A549 (cell line): ENCODE measurements around the gene LRRC2. TPM values are rescaled to one million over a fixed set of nuclear protein-coding genes. Genes with fewer than 3 reads are reported as not detected.

ENCODE experiments used
- ATAC-seq, 2 experiments: fragments of 200-7000 bp in 1 of 2; fragments of >200 bp in 1 of 2; cut with Nextera tagmentation in 1 of 2; cut with Tn5 transposase in 1 of 2; 3 replicates each; pipeline versions ENCODE4 v1.8.0 to v1.9.1; 2018 to 2020; ENCODE audit warnings: mild to moderate bottlenecking in 1 of 2, moderate library complexity in 1 of 2
- CTCF ChIA-PET: fragments of 300-600 bp; sonication (Branson Sonifier 250); formaldehyde crosslinking; extraction: SDS; loops from one replicate; lab custom pipeline; 2021; ENCODE audit warnings: antibody characterized with exemption, inconsistent platforms; lab: Yijun Ruan, JAX
- POLR2A ChIA-PET: fragments of 350-600 bp; formaldehyde crosslinking; extraction: SDS; loops from one replicate; lab custom pipeline; 2021; ENCODE audit warnings: antibody characterized with exemption, inconsistent platforms; lab: Yijun Ruan, JAX
- DNase-seq, 2 experiments: peaks; one replicate each; pipeline versions ENCODE4 v3.0.0 to v3.0.0-alpha.2; 2011 to 2016; ENCODE audit warnings: low read depth in 1 of 2, low spot score in 1 of 2
- FAIRE-seq: peaks from 2 replicates; lab custom pipeline; 2011; peaks lifted over from hg19 to GRCh38; lab: Jason Lieb, UNC
- H3K27ac ChIP-seq, 2 experiments: fragments of >200 bp; sonication (Bioruptor Twin); formaldehyde crosslinking; 3 replicates each; pipeline ENCODE4 v1.5.1; 2016 to 2017
- H3K4me1 ChIP-seq: fragments of >200 bp; sonication (Bioruptor Twin); formaldehyde crosslinking; 3 replicates; pipeline ENCODE4 v1.6.1; 2016
- H3K4me2 ChIP-seq: fragments of >200 bp; sonication (Bioruptor Twin); formaldehyde crosslinking; 3 replicates; pipeline ENCODE4 v1.6.1; 2016
- H3K4me3 ChIP-seq: fragments of >200 bp; sonication (Bioruptor Twin); formaldehyde crosslinking; 3 replicates; pipeline ENCODE4 v1.5.1; 2016
- H3K9me3 ChIP-seq: fragments of >200 bp; sonication (Bioruptor Twin); formaldehyde crosslinking; 3 replicates; pipeline ENCODE4 v1.6.1; 2016
- ATOH8 ChIP-seq: fragments of 250-450 bp; sonication (Bioruptor Pico); IDR thresholded peaks from 2 replicates; pipeline ENCODE4 v1.5.0; 2020; ENCODE audit warnings: low read depth, mild to moderate bottlenecking, moderate library complexity
- CBX2 ChIP-seq: fragments of 200-600 bp; sonication (generic); IDR thresholded peaks from 2 replicates; pipeline ENCODE4 v1.6.1; 2016; ENCODE audit warnings: low read depth, mild to moderate bottlenecking, borderline replicate concordance
- ELK1 ChIP-seq: fragments of 150-350 bp; IDR thresholded peaks from 2 replicates; pipeline ENCODE4 v1.6.1; 2014; ENCODE audit warnings: low read depth, mild to moderate bottlenecking, low read length
- EP300 ChIP-seq, 2 experiments: fragments of >200 bp; sonication (Bioruptor Twin); formaldehyde crosslinking; IDR thresholded peaks; 2 replicates in 1 of 2; 3 replicates in 1 of 2; pipeline ENCODE4 v1.6.1; 2016 to 2017
- HOXB13 ChIP-seq: fragments of 250-450 bp; sonication (Bioruptor Pico); IDR thresholded peaks from 2 replicates; pipeline ENCODE4 v1.5.0; 2020; ENCODE audit warnings: low read depth, mild to moderate bottlenecking, moderate library complexity
- MAFK ChIP-seq: fragments of 450-650 bp; IDR thresholded peaks from 2 replicates; pipeline ENCODE4 v1.6.1; 2014; ENCODE audit not compliant: partially characterized antibody
- NFE2L2 ChIP-seq: fragments of 150-350 bp; conservative IDR thresholded peaks from 2 replicates; pipeline ENCODE4 v1.6.1; 2014; ENCODE audit warnings: low read length
- NPAS2 ChIP-seq: fragments of 250-450 bp; sonication (Bioruptor Pico); IDR thresholded peaks from 2 replicates; pipeline ENCODE4 v1.8.0; 2022; ENCODE audit warnings: mild to moderate bottlenecking, moderate library complexity, borderline replicate concordance
- NR3C1 ChIP-seq: fragments of >200 bp; sonication (Bioruptor Twin); formaldehyde crosslinking; IDR thresholded peaks from 3 replicates; pipeline ENCODE4 v1.6.1; 2017
- PHF8 ChIP-seq: fragments of 200-600 bp; sonication (generic); IDR thresholded peaks from 2 replicates; pipeline ENCODE4 v1.6.1; 2016; ENCODE audit warnings: low read depth, mild to moderate bottlenecking, antibody characterized with exemption, moderate library complexity, borderline replicate concordance
- RARB ChIP-seq: fragments of 250-450 bp; sonication (Bioruptor Pico); IDR thresholded peaks from 2 replicates; pipeline ENCODE4 v1.8.0; 2021; ENCODE audit warnings: mild to moderate bottlenecking, moderate library complexity
- RCOR1 ChIP-seq: fragments of 150-350 bp; IDR thresholded peaks from 2 replicates; pipeline ENCODE4 v1.6.1; 2014; ENCODE audit warnings: antibody characterized with exemption, low read length, low read depth
- SREBF2 ChIP-seq: fragments of 450-650 bp; IDR thresholded peaks from 2 replicates; pipeline ENCODE4 v1.6.1; 2014; ENCODE audit warnings: mild to moderate bottlenecking, moderate library complexity
- TFCP2L1 ChIP-seq: fragments of 250-450 bp; sonication (Bioruptor Pico); IDR thresholded peaks from 2 replicates; pipeline ENCODE4 v1.5.0; 2021; ENCODE audit warnings: mild to moderate bottlenecking
- ZC3H11A ChIP-seq: fragments of 450-650 bp; IDR thresholded peaks from 2 replicates; pipeline ENCODE4 v1.6.1; 2014; ENCODE audit warnings: antibody characterized with exemption, mild to moderate bottlenecking
- ZNF302 ChIP-seq: fragments of 250-450 bp; sonication (Bioruptor Pico); IDR thresholded peaks from 2 replicates; pipeline ENCODE4 v1.9.0; 2021; ENCODE audit warnings: inconsistent platforms, mild to moderate bottlenecking, moderate library complexity
- WGBS: methylation state at CpG from one replicate; pipeline ENCODE4 v1.1.6; 2017; ENCODE audit errors: missing lambda C conversion rate; 5-methylcytosine and 5-hydroxymethylcytosine counted together
- polyA plus RNA-seq, 4 experiments: library from polyadenylated mRNA; depleted of rRNA in 3 of 4; stranded (reverse); fragments of >200 nt; fragmentation: RNase III in 1 of 4; extraction: RNeasy Plus Mini Kit Qiagen cat#74134 plus additional on column Dnase treatment in 1 of 4; gene quantifications; 2 replicates in 3 of 4; 3 replicates in 1 of 4; pipeline ENCODE4 v1.2.3, GENCODE V29; 2011 to 2017
- TF ChIP-seq, protein P1 (sequence below): fragments of >200 bp; sonication (Bioruptor Twin); formaldehyde crosslinking; IDR thresholded peaks from 3 replicates; pipeline ENCODE4 v1.5.1; 2016

Gene LRRC2
- polyA plus RNA-seq, 2 of the 4 experiments (the other 2 are of a cell fraction), result not detected

DNA sequence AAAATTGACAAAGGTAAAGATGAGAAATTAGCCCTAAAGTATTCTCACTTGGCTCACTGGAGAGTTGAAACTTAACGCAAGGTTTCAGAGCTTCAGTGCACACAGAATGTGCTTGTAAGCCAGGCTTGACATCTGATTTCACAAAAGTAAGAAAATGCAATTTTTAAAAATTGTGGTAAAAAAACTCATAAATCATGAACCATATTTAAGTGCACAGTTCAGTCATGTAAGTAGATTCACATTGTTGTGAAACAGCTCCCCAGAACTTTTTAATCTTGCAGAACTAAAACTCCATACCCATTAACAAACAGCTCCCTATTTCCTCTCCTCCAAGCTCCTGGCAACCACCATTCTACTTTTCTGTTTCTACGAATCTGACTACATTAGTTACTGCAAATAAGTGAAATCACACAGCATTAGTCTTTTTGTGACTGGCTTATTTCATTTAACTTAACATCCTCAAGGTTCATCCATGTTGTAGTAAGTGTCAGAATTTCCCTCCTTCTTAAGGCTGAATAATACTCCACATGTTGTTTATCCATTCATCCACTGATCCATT, 53.8 kb downstream of the LRRC2 start:
- no peak for DNase-seq
- Histone ChIP-seq H3K4me3 (no peak overlapping the region), H3K27ac (no peak overlapping the region), H3K4me1 (0 out of 3 replicates have a peak, but pooled peaks cover 3% of the 10 kb centered on the region), H3K9me3 (no peaks in the 10 kb centered on the region), H3K4me2 (no peak overlapping the region)
- FAIRE-seq, result no peak
- ChIA-PET POLR2A (no interaction called here), CTCF (interaction anchor here (3.2 kb wide), 1 partner anchor 23 kb away, joined by 11 read pairs; no protein-coding TSS in a partner anchor)
- 58% methylated on average over 2 of the region's 2 CpGs for WGBS
- no peak for ATAC-seq
- TF ChIP-seq, protein P1, sequence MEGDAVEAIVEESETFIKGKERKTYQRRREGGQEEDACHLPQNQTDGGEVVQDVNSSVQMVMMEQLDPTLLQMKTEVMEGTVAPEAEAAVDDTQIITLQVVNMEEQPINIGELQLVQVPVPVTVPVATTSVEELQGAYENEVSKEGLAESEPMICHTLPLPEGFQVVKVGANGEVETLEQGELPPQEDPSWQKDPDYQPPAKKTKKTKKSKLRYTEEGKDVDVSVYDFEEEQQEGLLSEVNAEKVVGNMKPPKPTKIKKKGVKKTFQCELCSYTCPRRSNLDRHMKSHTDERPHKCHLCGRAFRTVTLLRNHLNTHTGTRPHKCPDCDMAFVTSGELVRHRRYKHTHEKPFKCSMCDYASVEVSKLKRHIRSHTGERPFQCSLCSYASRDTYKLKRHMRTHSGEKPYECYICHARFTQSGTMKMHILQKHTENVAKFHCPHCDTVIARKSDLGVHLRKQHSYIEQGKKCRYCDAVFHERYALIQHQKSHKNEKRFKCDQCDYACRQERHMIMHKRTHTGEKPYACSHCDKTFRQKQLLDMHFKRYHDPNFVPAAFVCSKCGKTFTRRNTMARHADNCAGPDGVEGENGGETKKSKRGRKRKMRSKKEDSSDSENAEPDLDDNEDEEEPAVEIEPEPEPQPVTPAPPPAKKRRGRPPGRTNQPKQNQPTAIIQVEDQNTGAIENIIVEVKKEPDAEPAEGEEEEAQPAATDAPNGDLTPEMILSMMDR, result no peak
- TF ChIP-seq EP300 (IDR thresholded peaks at IDR 0.05) (no peak), NR3C1 (no peak), ATOH8 (CRISPR knock-in tag) (no peak), NPAS2 (no peak), SREBF2 (no peak), CBX2 (no peak), PHF8 (no peak), TFCP2L1 (CRISPR knock-in tag) (no peak), MAFK (no peak), RARB (CRISPR knock-in tag) (no peak), ELK1 (no peak)

DNA sequence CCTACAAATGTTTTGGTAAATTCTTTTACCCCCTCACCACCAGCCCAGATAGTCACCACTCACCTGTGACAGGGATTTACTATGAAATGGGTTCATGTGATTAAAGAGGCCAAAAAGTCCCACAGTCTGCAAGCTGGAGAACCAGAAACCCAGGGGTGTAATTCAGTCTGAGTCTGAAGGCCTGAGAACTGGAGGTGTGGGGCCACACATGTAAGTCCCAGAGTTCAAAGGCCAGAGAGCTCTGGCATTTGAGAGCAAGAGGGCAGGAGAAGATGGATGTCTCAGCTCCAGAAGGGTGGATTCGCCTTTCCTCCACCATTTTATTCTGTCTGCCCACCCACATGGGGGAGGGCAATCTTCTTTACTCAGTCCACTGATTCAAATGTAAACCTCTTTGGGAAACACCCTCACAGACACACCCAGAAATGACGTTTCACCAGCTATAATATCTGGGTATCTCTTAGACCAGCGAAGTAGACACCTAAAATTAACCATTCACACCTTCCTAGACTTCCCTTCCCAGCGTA, 56.4 kb downstream of the LRRC2 start:
- CTCF ChIA-PET, result interaction anchor here (1.0 to 1.6 kb wide), 5 partner anchors 11 to 21 kb away, joined by 3 to 6 read pairs (median 3); no protein-coding TSS in a partner anchor
- ATAC-seq (no peak), FAIRE-seq (no peak), DNase-seq (no peak)
- 32% methylated on average over 4 of the region's 4 CpGs for WGBS
- Histone ChIP-seq H3K4me1 (no peaks in the 10 kb centered on the region), H3K4me3 (no peak overlapping the region), H3K9me3 (no peaks in the 10 kb centered on the region), H3K27ac (no peak overlapping the region), H3K4me2 (no peak overlapping the region)
- POLR2A ChIA-PET, result no interaction called here
- no peak for TF ChIP-seq NFE2L2
- no peak for TF ChIP-seq HOXB13 (CRISPR knock-in tag)
- no peak for TF ChIP-seq RCOR1
- TF ChIP-seq, protein P1, result no peak
- TF ChIP-seq ZC3H11A, result no peak
- no peak for TF ChIP-seq ZNF302 (CRISPR knock-in tag)
